Peyer's patch (tissue), 4 donors: ENCODE data around the gene PPARA.

ENCODE experiments used
- POLR2A ChIP-seq, 2 donors: fragments of 450-650 bp; IDR thresholded peaks; one replicate each; pipeline ENCODE4 v1.5.1; 2017; ENCODE audit warnings: antibody characterized with exemption in 2 of 2, mild to moderate bottlenecking in 2 of 2, moderate library complexity in 2 of 2
- TF ChIP-seq, protein P1 (sequence below), 6 experiments: fragments of 450-650 bp in 4 of 6; fragments of 200-600 bp in 2 of 6; sonication (generic) in 1 of 6; IDR thresholded peaks; one replicate each; pipeline ENCODE4 v1.5.1; 2017 to 2019; ENCODE audit warnings: antibody characterized with exemption in 6 of 6, mild to moderate bottlenecking in 3 of 6, moderate library complexity in 1 of 6

DNA sequence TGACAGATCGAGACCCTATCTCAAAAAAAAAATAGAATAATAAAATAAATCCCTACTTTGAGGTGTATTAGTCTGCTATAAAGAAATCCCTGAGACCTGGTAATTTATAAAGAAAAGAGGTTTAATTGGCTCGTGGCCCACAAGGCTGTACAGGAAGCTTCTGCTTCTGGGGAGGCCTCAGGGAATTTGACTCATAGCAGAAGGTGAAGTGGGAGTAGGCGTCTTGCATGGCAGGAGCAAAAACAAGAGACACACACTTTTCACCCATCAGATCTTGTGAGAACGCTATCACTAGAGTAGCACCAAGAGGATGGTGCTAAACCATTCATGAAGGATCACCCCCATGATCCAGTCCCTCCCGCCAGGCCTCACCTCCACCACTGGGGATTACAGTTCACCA lies 70.6 kb downstream of the PPARA start:
- TF ChIP-seq, protein P1, sequence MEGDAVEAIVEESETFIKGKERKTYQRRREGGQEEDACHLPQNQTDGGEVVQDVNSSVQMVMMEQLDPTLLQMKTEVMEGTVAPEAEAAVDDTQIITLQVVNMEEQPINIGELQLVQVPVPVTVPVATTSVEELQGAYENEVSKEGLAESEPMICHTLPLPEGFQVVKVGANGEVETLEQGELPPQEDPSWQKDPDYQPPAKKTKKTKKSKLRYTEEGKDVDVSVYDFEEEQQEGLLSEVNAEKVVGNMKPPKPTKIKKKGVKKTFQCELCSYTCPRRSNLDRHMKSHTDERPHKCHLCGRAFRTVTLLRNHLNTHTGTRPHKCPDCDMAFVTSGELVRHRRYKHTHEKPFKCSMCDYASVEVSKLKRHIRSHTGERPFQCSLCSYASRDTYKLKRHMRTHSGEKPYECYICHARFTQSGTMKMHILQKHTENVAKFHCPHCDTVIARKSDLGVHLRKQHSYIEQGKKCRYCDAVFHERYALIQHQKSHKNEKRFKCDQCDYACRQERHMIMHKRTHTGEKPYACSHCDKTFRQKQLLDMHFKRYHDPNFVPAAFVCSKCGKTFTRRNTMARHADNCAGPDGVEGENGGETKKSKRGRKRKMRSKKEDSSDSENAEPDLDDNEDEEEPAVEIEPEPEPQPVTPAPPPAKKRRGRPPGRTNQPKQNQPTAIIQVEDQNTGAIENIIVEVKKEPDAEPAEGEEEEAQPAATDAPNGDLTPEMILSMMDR (IDR thresholded peaks at IDR 0.05), result no peak
- no peak for TF ChIP-seq POLR2A (IDR thresholded peaks at IDR 0.05)
